ENCODE data around the gene SMARCA2.

Gene SMARCA2

DNA sequence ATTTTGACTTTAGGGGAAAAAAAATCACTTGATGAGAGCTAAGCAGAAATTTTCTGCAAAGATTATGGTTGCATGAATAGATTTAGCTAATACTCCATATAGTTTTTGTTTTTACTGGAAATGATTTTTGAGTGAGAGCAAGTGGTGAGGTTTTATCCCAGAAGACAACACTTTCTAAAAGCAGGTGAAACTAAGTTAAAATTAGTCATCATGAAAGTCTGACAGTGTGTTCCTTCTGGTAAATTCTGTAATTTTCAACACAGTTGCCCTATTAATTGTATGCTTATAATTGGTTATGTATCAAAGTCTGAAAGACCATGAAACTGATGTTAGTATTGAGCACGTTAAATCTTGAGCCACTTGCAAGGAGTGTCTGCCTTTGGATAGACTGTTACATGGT lies 91.5 kb downstream of the SMARCA2 start:
- no peak overlapping the region for H3K4me3 ChIP-seq (ENCODE audit: low read depth, low read length)
- no peak for DNase-seq (ENCODE audit: low read depth)
- TF ChIP-seq, protein P1, sequence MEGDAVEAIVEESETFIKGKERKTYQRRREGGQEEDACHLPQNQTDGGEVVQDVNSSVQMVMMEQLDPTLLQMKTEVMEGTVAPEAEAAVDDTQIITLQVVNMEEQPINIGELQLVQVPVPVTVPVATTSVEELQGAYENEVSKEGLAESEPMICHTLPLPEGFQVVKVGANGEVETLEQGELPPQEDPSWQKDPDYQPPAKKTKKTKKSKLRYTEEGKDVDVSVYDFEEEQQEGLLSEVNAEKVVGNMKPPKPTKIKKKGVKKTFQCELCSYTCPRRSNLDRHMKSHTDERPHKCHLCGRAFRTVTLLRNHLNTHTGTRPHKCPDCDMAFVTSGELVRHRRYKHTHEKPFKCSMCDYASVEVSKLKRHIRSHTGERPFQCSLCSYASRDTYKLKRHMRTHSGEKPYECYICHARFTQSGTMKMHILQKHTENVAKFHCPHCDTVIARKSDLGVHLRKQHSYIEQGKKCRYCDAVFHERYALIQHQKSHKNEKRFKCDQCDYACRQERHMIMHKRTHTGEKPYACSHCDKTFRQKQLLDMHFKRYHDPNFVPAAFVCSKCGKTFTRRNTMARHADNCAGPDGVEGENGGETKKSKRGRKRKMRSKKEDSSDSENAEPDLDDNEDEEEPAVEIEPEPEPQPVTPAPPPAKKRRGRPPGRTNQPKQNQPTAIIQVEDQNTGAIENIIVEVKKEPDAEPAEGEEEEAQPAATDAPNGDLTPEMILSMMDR (IDR thresholded peaks at IDR 0.05; ENCODE audit: insufficient read depth, low read depth, low read length, missing control alignments): no peak

DNA sequence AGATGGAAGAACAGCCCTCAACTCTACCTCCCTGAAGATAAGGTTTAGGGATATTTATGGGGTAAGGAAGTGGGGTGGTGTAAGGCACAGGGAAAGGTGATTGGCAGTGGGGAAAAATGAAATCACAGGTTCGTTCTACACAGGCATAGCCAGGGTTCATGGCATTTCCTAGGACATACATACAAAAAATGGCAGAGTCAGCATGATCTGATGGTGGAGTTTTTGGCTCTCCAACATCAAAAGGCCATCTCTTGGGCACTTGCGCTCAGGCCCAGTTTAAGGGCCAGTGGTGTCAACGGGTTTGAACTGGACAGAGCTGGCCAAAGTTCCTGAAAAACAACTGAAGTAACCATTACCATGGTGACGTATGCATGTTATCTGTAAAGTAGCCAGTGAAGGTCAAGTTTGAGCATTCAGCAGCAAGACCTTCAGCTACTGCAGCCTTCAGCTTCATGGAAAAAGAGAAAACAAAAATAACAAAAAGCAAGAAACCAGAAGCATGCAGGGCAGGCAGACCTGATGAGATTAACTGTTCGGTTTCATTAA lies 92.8 kb downstream of the SMARCA2 start:
- TF ChIP-seq, protein P1 (IDR thresholded peaks at IDR 0.05; ENCODE audit: insufficient read depth, low read depth, low read length, missing control alignments): no peak
- H3K4me3 ChIP-seq (ENCODE audit: low read depth, low read length): no peak overlapping the region
- DNase-seq (ENCODE audit: low read depth): no peak

DNA sequence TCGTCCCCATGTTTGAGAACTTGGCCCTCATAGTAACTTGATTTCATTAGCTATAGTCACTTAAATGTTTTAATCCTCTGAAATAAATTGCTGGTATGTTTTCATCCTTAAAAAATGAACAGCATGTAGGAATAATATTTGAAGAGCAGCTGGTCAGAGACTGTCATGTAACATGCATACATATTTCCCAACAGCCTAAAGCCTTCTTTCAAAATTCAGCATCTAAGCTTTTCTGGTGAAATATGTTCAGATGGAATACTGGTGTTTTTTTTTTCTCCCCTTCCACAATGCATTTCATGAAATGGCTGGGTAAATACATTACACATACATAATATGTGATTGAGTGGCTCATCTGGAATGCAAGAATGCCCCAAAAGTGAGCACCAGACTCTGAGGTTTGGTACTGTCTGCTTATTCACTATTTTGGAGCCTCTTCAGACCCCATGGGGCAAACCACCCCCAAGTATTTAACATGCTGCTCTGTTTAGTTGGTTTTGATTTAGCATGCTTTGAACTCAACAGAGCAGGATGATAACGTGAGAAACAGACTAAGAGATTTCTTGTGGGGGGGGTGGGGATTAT lies 94.0 kb downstream of the SMARCA2 start:
- H3K4me3 ChIP-seq (ENCODE audit: low read depth, low read length): no peak overlapping the region
- DNase-seq (ENCODE audit: low read depth): no peak
- TF ChIP-seq, protein P1 (IDR thresholded peaks at IDR 0.05; ENCODE audit: insufficient read depth, low read depth, low read length, missing control alignments): no peak

DNA sequence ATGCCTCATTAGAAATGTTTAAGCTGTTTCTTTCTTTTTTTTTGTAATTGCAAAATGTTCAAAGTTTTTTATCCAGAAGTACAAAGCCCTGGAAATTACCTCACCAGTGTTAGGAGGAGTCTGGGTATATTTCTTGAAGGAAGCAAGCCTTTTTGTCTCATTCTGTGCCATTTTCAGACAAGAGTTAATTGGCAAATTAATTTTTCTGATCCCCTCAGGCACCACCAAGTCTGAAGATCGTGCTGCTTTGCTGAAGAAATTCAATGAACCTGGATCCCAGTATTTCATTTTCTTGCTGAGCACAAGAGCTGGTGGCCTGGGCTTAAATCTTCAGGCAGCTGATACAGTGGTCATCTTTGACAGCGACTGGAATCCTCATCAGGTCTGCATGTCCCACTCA lies 94.9 kb downstream of the SMARCA2 start:
- TF ChIP-seq, protein P1 (IDR thresholded peaks at IDR 0.05; ENCODE audit: insufficient read depth, low read depth, low read length, missing control alignments): no peak
- no peak overlapping the region for H3K4me3 ChIP-seq (ENCODE audit: low read depth, low read length)
- no peak for DNase-seq (ENCODE audit: low read depth)

DNA sequence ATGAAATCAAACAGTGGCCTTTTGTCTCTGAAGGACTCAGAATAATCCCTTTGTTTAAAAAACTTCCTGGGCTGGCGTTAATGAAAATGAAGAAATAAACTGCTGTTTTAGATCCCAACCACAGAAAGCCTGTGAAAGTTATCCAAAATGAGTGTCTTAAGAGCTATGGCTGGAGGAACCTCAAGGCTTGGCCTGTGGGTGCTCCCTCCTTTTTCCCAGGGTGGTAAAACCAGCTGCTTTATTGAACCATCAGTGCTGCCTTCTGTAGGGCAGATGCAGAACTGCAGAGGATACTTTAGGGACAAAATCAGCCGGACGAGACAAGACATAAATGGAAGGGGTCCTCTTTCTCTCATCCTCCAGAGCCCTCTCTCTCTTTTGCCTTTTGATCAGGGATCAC lies 100.9 kb downstream of the SMARCA2 start:
- no peak overlapping the region for H3K4me3 ChIP-seq (ENCODE audit: low read depth, low read length)
- TF ChIP-seq, protein P1 (IDR thresholded peaks at IDR 0.05; ENCODE audit: insufficient read depth, low read depth, low read length, missing control alignments): peak; percentile 29
- peak; percentile 20 for DNase-seq (ENCODE audit: low read depth)

DNA sequence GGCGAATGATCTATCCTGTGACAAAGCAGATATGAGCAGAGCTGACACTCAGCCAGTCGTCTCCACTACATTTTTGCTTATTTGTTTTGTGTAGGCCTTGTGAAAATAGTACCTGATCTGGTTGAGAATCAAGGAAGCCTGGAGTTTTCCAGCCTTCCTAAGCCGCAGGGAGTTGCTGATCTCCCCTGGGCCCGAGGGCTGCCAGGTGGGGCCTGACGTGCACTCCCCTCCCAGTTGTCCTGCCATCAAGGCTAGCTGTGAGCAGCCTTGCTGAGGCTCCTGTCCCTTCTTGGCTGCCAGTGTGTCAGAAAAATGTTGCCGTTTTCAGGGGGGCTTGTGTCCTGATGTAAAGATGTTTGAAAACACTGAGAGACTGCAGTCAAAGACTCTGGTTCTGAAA lies 102.4 kb downstream of the SMARCA2 start:
- TF ChIP-seq, protein P1 (IDR thresholded peaks at IDR 0.05; ENCODE audit: insufficient read depth, low read depth, low read length, missing control alignments): no peak
- DNase-seq (ENCODE audit: low read depth): no peak
- no peak overlapping the region for H3K4me3 ChIP-seq (ENCODE audit: low read depth, low read length)

DNA sequence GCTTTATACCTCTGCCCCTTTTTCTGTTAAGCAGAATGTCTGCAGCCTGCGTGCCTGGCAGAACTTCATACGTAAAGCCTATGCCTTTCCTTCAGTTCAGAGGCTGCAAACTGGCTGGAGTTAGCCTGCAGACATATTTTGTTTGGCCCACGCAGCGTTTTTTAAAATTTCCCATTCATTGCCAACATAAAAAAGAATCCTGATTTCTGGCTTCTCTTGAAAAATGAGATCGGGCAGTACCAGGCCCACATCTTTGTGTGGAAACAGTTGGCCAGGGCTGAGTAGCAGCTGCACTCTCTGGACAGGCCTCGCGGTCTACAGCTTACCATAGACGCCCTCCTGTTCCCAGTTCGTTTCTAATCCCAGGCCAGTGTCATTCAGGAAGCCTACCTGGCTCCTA lies 104.4 kb downstream of the SMARCA2 start:
- DNase-seq (ENCODE audit: low read depth): no peak
- H3K4me3 ChIP-seq (ENCODE audit: low read depth, low read length): no peak overlapping the region
- TF ChIP-seq, protein P1 (IDR thresholded peaks at IDR 0.05; ENCODE audit: insufficient read depth, low read depth, low read length, missing control alignments): no peak
